NK-92 (cell line): Measurements from ENCODE around the gene ANXA6.

Experiments
- DNase-seq: peaks from one replicate; lab custom pipeline; 2025; ENCODE audit not compliant: unreplicated experiment; lab: John Stamatoyannopoulos, UW

The ANXA6 gene

DNA sequence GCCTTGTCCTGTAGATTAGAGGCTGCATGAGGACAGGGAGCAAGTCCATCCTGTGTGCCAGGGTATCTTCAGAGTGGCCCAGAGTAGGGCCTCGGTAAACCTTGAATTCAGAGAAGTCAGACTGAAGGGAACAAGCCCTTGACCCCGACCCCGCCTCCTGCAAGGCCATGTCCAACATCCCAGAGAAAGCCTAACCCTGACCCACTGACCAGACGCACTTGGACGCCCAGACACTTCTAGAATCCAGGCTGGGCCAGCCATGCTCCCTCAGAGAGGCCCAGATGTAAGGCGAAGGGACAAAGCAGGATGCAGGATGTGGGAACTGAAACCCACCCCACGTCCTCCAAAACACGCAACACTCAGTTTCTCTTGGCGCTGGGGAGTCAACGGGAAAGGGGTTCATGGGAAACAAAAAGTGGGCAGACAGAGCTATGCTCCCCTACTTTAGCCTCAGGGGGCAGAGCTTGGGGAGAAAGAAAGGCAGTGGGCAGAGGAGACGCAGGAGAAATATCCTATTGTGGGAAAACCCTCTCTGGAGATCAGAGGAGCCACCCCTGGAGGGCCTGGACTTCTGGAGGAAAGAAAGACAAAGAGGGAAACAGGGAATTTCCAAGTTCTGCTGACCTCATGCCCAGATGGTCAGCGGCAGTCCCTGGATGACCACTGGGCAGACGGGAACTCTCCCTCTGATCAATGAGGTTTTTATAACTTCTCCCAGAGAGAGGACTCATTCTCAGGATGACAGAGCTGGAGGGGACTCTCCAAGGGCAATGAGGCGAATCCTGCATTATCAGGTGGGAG is 89.7 kb downstream of the ANXA6 start:
- no peak for DNase-seq

GRCh38 chr5:151066920-151067319 is 90.7 kb downstream of the ANXA6 start:
- no peak for DNase-seq

DNA sequence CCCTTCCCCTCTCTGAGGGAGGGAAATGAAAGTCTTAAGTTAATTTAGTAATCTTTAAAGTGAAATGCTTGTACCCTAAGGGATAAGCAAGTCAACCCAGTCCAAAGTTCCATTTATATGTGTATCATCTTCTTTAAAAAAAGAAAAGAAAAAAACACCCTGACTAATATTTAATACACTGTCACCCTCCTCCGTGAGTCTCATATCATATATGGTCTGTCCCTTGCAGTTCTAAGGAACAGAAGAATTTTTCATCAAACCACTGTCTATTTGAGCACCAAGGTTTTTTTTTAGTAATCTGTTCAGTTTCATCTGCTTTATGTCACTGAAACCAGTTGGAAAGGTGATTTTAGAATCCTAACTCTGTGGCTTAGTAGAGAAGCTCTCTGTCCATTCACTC is 92.0 kb downstream of the ANXA6 start:
- DNase-seq = no peak

DNA sequence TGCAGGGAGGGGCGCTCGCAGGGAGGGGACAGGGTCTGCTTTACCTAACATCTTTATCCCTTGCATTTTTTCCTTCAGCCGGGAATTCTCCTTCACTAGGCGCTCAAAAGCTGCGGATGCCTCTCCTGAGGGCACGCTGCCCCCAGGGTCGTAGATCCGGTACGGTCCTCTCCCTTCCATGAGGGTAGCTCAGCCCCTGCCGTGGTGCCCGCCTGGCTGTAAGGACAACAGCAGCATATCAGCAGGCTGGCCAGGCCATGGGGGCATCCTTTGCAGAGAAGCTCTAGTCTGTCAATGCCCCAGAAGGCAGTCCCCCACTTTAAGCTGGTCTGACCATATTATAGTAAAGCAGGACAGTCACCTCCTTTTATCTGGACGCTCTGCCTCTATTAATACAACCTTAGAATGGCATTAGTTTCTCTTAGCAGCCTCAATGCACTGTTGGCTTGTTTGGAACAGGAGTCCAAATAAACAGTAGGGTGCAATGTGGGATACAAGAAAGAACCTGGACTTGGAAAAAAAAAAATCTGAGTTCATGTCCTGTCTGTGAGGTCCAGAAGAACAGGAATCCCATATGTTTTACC is 92.6 kb downstream of the ANXA6 start:
- DNase-seq = no peak

GRCh38 chr5:151063142-151063989 is 94.2 kb downstream of the ANXA6 start:
- DNase-seq = no peak

GRCh38 chr5:151062405-151063141 is 95.0 kb downstream of the ANXA6 start:
- no peak for DNase-seq

- DNase-seq = no peak
These were observed 96.8 kb downstream of the ANXA6 start for GRCh38 chr5:151060742-151061141.

- DNase-seq = no peak
These were observed 98.6 kb downstream of the ANXA6 start for GRCh38 chr5:151058891-151059489.

DNA sequence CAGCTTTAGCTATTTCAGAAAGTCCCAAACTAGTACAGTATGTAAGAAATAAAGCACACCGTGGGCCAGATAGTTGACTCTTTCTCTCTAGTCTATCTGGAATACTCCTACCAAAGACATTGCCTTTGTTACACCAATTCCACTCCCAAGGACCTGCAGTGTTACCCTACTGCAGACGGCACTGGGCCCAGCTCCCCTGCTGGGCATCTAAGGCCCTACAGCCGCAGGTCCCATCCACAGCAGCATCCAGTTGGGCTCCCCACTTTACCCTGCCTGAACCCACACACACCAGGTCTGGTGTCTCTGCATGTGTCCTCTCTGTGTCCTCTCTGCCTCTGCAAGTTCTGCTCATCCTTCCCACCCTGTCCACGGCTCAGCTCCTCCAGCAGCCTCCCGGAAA is 99.3 kb downstream of the ANXA6 start:
- DNase-seq = no peak

GRCh38 chr5:151056379-151057325 is 100.9 kb downstream of the ANXA6 start:
- DNase-seq = no peak

GRCh38 chr5:151055336-151055735 is 102.2 kb downstream of the ANXA6 start:
- no peak for DNase-seq

DNA sequence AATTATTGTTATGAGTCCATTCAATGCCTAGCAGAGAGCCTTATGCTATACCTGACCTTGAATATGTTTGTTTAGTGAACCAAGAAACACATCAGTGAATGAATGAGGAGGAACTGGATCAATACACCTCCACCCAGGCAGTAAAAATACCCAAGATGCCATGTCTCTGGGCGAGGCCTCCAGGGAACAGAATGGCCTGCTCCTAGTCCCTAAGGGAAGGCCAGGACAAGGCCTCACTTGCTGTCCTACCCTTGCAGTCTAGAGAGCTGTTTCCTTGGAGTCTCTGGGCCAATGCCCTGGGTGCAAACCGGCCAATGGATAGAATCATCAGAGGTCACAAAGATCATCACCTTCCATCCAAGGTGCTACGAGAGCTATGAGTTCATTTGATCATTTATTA is 102.9 kb downstream of the ANXA6 start:
- no peak for DNase-seq

DNA sequence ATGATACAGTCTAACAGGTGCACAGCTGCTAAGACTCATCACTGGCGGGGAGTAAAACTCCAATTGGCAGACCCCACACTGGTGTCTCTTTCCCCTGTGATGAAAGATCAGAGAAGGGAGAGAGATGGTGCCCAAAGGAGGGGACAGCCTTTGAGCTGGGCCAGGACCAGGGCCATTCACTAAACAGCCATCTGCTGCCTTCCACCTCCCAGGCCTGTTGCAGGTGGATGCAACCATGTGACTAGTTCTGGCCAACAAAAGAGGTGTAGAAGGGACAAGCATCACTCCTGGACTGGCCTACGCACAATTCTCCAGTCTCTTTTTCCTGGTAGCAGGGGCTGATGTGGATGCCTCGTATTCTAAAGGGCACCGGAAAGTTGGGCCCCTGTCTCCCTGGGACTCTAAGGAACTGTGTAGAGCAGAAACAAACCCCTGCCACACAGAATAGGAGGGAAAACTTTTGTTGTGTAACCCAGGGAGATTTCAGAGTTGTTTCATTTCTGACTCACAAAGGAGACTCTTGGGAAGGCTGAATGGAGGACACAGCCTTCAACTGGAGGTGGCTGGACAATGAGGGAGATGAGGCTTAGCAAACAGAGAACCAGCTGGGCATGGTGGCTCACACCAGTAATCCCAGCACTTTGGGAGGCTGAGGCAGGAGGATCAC is 103.7 kb downstream of the ANXA6 start:
- DNase-seq = no peak

GRCh38 chr5:151052836-151053235 is 104.7 kb downstream of the ANXA6 start:
- no peak for DNase-seq

GRCh38 chr5:151051931-151052608 is 105.5 kb downstream of the ANXA6 start:
- no peak for DNase-seq

- no peak for DNase-seq
These were observed 106.3 kb downstream of the ANXA6 start for GRCh38 chr5:151051066-151051930.
